ENCODE measurements around the gene SNCG.
"Not testable (repeated sequence)": the region's sequence is repeated elsewhere in the genome, so short reads cannot be mapped to it uniquely, and the experiment has no call there.

Gene SNCG

GRCh38 chr10:86945361-86946212, 12.8 kb upstream of the SNCG start:
- DNase-seq: no peak

DNA sequence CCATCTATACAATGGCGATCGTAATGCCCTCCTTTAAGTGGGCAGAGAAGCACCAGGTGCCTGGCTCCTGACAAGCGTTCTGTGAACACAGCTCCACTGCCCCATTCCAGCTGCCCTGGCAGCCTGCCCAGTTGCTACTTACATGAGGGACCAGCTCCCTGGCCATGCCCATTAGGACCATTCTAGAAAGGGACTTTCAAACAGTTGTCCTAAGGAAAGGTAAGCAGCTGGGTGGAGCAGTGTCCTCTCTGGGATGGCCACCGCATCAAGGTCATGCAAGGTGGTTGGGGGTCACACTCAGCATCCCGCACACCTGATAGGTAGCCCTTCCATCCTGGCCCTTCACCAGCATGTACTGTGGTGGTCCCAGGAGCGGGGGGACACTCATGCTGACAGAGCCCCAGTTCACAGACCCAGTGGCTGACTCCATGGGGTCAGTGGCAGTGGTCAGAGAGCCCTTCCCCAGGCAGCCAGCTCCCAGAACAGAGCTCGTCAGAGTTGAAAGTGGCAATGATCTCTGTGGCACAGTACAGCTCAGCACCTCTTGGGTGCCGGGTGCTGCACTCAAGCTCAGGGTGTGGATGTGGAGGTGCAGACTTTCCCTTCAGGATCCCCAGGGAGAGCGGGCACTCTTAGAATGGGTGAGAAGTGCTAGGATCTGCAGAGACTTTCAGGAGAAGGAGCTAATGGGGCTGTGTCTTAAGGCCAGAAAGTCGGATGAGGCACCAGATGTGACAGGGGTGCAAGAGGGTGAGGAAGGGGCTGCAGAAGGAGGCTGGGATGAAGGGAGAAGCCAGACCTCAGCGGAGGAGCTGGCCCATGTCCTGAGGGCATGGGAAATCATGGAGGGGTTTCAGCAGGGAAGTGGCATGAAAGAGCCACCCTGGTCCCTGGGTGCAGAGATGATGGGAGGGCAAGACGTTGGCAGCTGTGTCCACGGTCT, 11.9 kb upstream of the SNCG start:
- no peak for DNase-seq

DNA sequence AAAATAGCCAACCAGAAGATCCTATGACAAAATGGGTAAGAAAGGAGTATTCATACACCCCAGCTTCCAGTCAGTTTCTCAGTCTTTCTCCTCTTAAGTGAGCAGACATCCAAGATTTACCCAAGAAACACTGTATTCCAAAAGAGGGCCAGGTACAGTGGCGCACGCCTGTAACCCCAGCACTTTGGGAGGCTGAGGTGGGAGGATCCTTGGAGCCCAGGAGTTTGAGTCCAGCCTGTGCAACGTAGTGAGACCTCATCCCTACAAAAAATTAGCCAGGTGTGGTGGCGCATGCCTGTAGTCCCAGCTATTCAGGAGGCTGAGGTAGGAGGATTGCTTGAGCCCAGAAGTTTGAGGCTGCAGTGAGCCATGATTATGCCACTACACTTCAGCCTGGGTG, 10.6 kb upstream of the SNCG start:
- not testable (repeated sequence) for DNase-seq

DNA sequence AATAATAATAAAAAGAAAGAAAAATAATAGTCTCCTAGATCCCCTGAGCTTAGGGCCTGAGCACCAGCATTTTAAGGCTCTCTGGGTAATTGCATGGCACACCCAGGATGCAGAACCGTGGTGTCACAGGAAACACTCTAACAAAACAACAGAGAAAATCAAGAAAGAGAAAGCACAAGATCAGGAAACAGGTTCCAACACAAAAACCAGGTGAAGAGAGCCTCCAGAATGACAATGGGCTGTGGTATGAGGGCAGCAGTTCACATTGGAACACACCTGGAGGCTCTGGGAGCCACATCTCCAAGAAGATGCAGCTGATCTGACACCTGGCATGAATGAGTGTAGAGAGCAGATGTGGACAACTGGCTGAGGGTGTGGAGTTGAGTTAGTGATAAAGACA, 8.1 kb upstream of the SNCG start:
- no peak for DNase-seq

GRCh38 chr10:86951184-86951761, 7.1 kb upstream of the SNCG start:
- DNase-seq: no peak

DNA sequence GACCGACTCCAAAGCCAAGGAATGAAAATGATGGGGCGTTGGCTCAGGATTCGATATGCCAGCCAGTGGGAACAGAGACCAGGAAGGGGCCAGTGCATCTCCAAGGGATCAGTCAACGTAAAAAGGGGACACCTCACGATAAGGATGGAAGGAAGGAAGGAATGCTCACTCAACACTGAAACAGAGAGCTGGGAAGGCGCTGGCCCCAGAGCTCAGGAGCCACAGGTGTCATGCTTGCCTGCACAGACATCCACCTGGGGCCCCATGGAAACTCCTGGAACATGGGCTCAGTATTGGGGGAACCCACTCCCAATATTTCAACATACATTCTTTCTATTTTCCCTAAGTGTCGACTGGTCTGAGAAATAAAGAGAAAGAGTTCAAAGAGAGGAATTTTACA, 6.3 kb upstream of the SNCG start:
- no peak for DNase-seq

DNA sequence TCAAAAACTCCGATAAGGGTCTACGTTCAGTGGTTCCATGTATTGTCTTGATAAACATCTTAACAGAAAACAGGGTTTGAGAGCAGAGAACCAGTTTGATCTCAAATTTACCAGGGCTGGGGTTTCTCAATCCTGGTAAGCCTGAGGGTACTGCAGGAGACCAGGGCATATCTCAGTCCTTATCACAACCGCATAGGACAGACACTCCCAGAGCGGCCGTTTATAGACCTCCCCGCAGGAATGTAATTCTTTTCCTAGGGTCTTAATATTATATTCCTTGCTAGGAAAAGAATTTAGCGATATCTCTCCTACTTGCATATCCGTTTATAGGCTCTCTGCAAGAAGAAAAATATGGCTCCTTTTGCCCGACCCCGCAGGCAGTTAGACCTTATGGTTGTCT, 5.7 kb upstream of the SNCG start:
- DNase-seq: not testable (repeated sequence)

DNA sequence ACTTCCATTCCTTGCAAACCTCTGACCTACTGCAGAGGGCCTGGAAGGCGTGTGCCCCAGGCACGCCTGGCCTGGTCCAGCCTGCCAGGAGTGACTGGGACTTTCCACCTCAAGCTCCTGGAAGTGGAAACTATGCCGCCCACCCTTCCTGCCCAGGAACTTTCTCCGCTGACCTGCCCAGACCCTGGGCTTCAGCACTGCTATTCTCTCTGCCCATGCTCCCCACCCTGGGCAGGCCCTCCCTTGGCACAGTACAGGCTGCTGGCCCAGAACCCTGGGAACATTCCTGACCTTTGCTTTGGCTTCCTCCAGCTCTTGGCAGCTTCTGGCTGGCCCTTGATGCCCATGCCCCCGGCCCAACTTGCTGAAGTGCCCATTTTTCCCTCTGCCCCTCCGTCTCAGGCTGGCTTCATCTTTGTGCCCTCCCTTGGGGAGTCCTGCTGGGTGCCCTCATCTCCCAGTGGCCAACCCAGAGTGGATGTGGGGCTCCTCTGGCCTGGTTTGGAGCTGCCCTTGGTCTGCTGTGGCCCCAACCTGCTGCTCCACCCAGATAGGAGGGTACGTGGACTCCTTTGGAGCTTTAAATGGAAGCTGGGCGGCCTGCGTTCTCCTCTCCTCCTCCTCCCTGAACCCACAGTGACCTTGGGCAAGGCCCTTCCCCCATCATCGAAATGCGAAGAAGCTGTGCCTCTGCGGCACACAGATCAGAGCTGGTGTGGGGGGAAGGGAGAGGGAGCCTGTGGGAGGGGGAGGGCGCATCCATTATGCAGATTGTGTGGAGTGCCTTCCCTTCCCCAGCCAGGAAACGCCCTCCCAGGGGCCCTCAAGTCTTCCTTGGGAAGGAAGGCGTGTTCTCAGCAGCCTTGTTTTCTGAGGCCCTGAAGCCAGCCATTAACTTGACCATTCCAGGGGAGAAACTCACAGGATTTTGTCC, 4.4 kb upstream of the SNCG start:
- no peak for DNase-seq

DNA sequence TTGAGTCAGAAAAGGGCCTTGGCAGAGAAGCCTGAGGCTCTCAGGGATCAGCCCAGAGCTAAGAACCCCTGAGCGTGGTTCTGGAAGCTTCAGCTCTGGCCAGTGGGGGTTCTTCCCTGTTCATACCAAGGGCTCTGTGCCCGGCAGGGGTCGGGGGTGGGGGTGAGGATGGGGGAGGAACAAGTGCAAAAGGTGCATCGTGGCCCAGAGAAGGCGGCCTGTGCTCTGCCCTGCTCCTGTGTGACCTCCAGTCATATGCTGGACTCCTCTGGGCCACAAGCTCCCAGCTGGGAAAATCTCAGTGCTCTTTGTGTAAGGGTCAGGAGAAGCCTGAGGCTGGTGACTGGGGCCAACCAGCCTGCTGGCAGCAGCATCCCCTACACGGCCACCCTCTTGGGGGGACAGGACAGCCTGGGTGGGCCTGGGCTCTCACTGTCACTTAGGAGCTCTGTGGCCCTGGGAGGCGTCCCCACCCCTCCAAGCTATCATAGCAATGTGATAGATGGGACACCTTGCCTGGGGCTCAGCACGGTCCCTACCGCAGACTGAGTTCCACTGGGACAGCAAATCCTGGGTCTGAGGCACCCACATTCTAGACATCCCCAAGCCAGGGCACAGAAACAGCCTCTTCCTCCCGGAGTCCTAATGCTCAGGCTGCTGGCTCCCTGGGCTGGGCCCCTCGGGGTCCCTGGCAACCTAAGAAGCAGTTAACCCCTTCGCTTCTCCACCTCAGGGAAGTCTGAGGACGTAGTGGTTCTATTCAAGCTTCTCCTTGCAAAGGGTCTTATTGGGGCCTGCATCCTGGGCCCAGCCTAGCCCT, 3.5 kb upstream of the SNCG start:
- DNase-seq: no peak

DNA sequence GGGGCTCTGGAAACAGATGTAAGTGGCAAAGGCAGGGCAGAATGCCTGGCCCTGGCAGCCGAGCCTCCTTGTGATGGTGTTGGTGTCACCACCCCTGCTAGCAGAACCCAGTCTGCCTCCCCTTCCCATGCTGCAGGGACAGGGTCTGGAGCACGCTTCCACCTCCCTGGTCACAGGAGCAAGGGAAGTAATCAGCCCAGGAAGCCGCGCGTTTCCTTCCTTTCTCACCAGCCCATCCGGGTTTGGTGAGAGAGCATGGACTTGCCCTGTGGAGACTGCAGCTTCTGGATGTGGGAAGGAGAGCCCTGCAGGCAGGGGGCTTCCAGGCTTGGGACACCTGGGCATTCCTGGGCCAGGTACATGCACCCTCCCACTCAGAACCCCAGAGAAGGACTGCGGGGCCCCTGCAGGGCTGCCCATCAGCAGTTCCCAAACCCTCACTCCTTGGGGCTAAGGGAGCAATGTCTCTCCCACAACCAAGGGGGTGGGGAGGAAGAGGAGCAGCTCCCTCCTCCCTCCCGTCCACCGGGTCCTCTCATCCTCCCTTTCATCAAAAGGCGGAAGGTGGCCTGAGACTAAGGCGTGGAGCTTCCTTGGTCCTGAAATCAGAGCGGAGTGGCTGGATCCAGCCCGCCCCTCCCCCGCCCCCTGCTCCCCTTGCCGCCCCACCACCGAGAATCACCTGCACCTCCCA, 2.8 kb upstream of the SNCG start:
- no peak for DNase-seq

DNA sequence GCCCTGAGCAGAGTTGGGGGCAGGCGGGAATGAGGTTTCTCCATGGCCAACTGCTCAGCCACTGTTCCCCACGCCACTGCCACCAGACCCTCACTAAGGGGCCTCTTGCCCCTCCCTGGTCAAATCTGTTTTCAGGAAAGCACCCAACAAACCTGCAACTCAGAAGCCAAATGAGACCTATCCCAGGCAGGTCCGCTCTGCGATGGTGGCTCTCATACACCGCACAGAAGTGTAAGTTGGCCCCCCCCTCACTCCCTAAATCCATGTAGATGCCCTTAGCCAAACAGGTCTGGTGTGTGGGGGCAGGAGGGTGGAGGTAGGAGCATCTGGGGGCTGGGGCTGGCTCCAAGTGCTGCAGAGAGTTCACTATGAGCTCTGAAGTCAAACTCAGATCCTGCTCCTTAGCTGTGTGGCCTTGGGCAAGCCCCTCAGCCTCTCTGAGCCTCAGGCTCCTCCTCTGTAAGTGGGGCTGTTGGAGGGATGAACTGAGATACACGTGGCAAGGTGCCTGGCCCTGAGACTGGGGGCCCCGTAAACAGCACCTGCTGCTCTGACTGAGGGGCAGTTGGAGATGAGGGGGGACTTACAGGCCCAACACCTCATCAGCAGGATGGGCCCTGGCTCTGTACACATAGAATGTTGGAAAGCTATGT, 2.1 kb upstream of the SNCG start:
- no peak for DNase-seq

DNA sequence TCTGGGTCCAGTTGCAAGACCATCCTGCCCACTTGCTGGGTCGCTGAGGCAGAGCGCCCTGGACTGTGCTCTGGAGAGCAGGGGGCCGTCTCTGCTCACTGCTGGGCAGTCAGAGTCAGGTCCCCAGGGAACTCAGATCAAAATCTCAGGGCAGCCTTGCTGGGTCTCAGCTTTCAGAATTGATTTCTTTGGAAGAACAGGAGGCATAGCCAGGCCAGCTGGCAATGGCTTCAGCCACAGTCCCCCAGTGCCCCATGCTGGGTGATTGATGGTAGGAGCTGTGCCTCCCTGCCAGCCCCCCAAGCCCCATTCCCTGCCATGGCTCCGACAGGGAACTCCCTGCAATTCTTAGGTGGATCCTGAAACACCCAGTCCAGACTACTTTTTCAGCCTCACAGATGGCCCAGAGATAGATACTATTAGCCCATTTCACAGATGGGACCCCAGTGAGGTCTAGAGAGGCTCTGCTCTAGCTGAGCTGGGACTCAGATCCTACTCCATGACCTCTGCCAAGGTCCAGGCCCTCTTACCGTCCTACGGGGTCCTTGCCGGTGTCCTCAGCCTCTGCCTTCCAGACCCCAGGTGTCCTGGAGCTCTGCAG, 1.5 kb upstream of the SNCG start:
- no peak for DNase-seq

GRCh38 chr10:86957471-86958115, 806 bp upstream of the SNCG start, which contains the start of gene MMRN2:
TSS of gene MMRN2 (minus strand) at chr10:86957615. CDS start at chr10:86957541, 74 bp downstream.
- DNase-seq: no peak

- DNase-seq: no peak
These were observed 720 bp downstream of the SNCG start for GRCh38 chr10:86958901-86959736.

GRCh38 chr10:86959737-86960002, 1.3 kb downstream of the SNCG start:
- no peak for DNase-seq

GRCh38 chr10:86960003-86960862, 1.8 kb downstream of the SNCG start:
- DNase-seq: no peak

DNA sequence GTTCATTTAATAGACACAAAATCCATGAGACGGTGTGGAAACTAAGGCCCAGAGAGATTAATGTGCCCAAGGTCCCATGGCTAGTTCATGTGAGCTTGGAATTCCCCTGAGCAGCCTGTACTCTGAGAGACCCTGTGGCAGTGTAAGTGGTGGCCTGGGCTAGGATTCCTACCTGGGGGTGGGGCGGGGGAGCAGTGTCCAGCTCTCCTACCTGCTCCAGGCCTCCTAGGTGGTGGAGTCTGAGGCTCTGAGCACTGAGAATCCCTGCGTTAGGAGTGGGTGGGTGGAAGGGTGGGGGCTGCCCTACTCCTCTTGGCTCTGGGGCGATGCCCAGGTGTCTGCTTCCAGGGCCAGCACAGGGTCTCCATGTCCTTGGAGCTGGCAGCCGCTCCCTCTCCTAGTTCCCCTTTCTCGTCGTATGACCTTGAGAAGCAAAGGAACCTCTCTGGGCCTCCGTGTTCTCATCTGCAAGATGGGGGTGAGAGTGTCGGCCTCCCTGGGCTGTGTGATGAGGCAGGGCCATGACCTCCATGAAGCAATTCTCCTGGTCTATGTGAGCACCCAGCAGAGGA, 2.5 kb downstream of the SNCG start:
- DNase-seq: no peak

Data from stimulated activated CD4-positive, alpha-beta T cell treated with anti-CD3 and anti-CD28 coated beads, Interleukin-12 subunit alpha, Interleukin-12 subunit beta, amount 100 ng/mL, for 4 hours (primary cell).